ENCODE data around the gene PPP2R2B.

PPP2R2B gene

DNA sequence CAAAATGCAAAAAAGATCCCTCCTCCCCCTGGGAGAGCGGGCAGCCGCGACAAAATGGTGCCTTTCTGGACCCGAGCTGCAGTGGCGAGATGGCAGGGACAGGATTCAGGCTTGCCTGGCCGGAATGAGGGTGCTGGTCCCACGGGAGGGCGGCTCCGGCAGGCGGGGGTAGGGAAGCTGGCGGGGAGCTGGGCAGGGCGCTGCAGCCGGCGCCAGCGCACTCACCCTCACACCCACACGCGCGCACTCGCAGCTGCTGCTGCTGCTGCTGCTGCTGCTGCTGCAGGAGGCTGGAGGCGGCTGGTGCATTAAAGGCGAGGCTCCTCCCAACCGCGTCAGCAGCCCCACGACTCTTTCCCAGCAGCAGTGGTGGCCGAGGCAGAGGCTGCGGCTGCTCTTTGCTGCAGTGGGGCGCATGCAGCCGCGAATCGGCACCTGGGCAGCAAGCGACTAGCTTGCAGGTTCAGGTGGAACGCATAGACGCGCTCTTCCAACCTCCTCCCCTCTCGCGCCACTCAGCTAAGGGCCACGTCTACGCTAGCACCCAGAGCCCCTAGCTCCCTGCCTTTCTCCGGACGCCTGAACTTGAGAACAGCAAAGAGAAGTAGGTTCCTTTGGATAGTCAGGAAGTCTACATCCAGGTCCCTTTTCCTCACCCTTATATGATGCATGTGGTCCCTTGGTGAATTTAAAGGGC is at the start of gene PPP2R2B:
TSS of gene PPP2R2B (minus strand) at position 282 of the 697 bp plus-strand sequence.
- no peak within 1 kb of the TSS for H3K9ac ChIP-seq (ENCODE audit: low read length)
- peak; percentile 47 for DNase-seq (ENCODE audit: low read depth)
- no peaks in the 10 kb centered on the region for H3K9me3 ChIP-seq (ENCODE audit: control insufficient read depth, low read length)
- H3K4me1 ChIP-seq (ENCODE audit: control insufficient read depth, insufficient read depth, low read length), result peaks cover 11% of the 10 kb centered on the region
- no peaks in the 10 kb centered on the region for H3K36me3 ChIP-seq (ENCODE audit: control insufficient read depth, insufficient read depth, low read length, severe bottlenecking)
- peaks cover 16% of the 10 kb centered on the region for H3K27me3 ChIP-seq (replicated peaks; ENCODE audit: control insufficient read depth, insufficient read depth, low read length)
- H3K4me3 ChIP-seq (ENCODE audit: low read length), result peak within 1 kb of the TSS; percentile 78

DNA sequence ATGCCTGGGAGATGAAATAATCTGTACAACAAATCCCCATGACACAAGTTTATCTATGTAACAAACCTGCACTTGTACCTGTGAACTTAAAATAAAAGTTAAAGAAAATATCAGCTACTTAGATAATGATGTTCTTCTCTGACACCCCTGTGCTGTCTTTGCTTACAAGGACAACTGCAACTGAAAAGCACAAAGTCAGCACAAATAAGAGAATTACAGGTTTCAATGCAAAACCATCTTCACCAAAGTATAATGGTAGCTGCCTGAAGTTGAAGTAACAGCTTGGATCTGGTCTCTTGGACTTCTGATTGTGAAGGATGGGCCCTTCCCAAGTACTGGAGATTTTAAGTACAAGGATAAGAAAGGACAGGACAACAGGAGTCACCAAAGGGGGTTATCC is 45.6 kb upstream of the PPP2R2B start:
- no peak for DNase-seq (ENCODE audit: low read depth)
- Histone ChIP-seq H3K9me3 (ENCODE audit: control insufficient read depth, low read length) (no peaks in the 10 kb centered on the region), H3K4me3 (ENCODE audit: low read length) (no peak overlapping the region), H3K36me3 (ENCODE audit: control insufficient read depth, insufficient read depth, low read length, severe bottlenecking) (no peaks in the 10 kb centered on the region), H3K4me1 (ENCODE audit: control insufficient read depth, insufficient read depth, low read length) (no peaks in the 10 kb centered on the region), H3K27me3 (replicated peaks; ENCODE audit: control insufficient read depth, insufficient read depth, low read length) (peaks cover 6% of the 10 kb centered on the region), H3K9ac (ENCODE audit: low read length) (no peak overlapping the region)

DNA sequence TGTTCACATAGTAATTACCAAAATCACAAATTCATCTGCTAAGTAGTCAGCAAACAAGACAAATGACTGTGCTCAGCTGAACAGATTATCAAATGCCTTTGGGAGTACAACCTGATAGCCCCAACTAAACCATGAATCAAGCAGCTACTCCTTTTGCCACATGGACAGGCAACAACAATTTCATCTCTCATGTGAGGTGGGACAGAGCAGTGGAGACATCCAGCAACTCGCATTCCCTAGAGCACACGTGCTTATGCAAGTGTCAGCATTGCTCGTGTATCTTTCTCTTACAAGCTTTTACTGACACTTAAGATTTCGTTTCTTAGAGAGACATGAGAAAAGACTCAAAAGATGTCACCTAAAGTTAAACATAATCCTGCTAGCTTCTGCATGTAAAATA is 42.7 kb upstream of the PPP2R2B start:
- Histone ChIP-seq H3K9ac (ENCODE audit: low read length) (no peak overlapping the region), H3K9me3 (ENCODE audit: control insufficient read depth, low read length) (no peaks in the 10 kb centered on the region), H3K4me3 (ENCODE audit: low read length) (no peak overlapping the region), H3K36me3 (ENCODE audit: control insufficient read depth, insufficient read depth, low read length, severe bottlenecking) (no peaks in the 10 kb centered on the region), H3K27me3 (replicated peaks; ENCODE audit: control insufficient read depth, insufficient read depth, low read length) (peaks cover 3% of the 10 kb centered on the region), H3K4me1 (ENCODE audit: control insufficient read depth, insufficient read depth, low read length) (no peaks in the 10 kb centered on the region)
- DNase-seq (ENCODE audit: low read depth), result no peak

DNA sequence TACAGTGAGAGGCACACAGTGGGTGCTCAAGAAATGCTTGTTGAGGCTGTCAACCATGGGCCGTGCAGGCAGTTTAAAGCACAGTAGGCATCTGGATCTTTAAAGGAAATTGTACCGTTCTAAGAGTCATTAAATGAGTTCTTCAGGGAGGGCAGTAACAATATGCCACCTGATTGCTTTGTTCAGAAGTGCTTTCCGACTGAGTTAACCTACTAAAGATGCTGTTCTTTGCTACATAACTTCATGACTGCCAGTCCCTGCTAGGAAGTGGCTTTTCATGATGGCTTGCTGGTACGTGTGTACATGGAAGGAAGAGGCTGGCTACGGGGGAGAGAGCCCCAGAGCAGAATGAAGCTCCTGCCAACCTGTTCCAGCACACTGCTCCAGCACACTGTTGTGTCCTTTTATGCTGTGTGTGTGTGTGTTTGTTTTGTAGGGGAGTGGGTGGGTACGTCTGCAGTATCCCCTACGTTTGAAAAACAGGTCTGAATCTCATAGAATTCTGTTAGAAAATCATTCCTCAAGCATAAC is 41.9 kb upstream of the PPP2R2B start:
- Histone ChIP-seq H3K27me3 (replicated peaks; ENCODE audit: control insufficient read depth, insufficient read depth, low read length) (peaks cover 3% of the 10 kb centered on the region), H3K9me3 (ENCODE audit: control insufficient read depth, low read length) (no peaks in the 10 kb centered on the region), H3K36me3 (ENCODE audit: control insufficient read depth, insufficient read depth, low read length, severe bottlenecking) (no peaks in the 10 kb centered on the region), H3K4me3 (ENCODE audit: low read length) (no peak overlapping the region), H3K9ac (ENCODE audit: low read length) (no peak overlapping the region), H3K4me1 (ENCODE audit: control insufficient read depth, insufficient read depth, low read length) (no peaks in the 10 kb centered on the region)
- DNase-seq (ENCODE audit: low read depth), result no peak

DNA sequence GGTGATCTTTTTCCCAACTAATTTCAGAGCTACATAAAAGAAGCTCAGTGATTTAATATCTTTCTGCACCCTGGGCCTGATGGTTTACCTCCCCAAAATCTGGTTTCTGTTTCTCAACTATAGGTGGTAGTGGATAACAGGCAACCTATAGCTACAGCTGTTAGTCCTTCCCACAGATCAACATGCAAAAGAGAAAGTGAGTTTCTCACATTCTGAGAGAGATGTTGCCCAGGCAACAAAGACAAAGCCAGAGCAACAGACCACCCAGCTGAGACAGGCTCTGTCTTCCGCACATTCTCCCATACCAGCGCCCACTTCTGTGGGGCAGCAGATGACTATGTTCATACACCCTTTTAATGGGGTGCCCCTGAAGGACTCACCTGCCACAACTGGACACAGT is 40.7 kb upstream of the PPP2R2B start:
- Histone ChIP-seq H3K27me3 (replicated peaks; ENCODE audit: control insufficient read depth, insufficient read depth, low read length) (peaks cover 3% of the 10 kb centered on the region), H3K36me3 (ENCODE audit: control insufficient read depth, insufficient read depth, low read length, severe bottlenecking) (no peaks in the 10 kb centered on the region), H3K4me3 (ENCODE audit: low read length) (no peak overlapping the region), H3K9ac (ENCODE audit: low read length) (no peak overlapping the region), H3K4me1 (ENCODE audit: control insufficient read depth, insufficient read depth, low read length) (no peaks in the 10 kb centered on the region), H3K9me3 (ENCODE audit: control insufficient read depth, low read length) (no peaks in the 10 kb centered on the region)
- DNase-seq (ENCODE audit: low read depth), result no peak

DNA sequence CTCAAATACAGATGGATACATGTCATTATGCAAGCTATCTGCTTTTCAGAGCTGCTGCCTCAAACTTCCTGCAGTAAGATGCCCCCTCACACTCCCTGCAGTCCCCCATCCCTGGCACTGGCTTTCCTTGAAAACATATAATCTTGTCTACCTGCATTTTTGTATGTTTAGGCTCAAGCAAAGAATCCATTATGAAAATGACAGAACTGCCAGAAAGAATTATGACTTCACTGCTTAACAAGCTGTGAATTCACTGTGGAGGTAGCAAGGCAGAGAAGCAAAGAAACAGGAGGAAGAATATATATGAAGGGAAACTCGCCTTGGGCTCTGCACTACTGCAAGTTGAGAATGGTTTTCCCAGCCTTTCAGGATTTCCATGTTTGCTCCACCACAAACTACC is 39.4 kb upstream of the PPP2R2B start:
- DNase-seq (ENCODE audit: low read depth), result no peak
- H3K9ac ChIP-seq (ENCODE audit: low read length), result no peak overlapping the region
- H3K27me3 ChIP-seq (replicated peaks; ENCODE audit: control insufficient read depth, insufficient read depth, low read length), result peaks cover 3% of the 10 kb centered on the region
- H3K4me3 ChIP-seq (ENCODE audit: low read length), result no peak overlapping the region
- no peaks in the 10 kb centered on the region for H3K9me3 ChIP-seq (ENCODE audit: control insufficient read depth, low read length)
- no peaks in the 10 kb centered on the region for H3K4me1 ChIP-seq (ENCODE audit: control insufficient read depth, insufficient read depth, low read length)
- no peaks in the 10 kb centered on the region for H3K36me3 ChIP-seq (ENCODE audit: control insufficient read depth, insufficient read depth, low read length, severe bottlenecking)

DNA sequence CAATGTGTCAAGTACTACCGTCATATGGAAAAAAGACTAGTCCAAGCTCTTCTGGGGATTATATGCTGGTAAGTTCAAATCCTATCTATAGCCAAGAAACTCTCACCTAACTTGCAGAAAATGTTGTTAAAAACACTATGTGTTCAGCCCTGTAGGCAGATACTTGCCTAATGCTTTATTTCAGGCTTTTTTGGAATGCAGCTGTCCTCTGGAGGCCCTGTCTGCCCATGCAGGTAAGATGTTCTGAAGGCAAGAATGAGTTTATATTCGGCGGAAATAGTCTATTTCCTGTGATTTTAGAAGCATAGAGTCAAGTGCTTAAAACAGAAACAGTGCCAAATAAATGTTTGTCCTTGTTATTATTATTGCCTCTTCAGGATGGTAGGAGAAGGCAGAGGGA is 34.3 kb upstream of the PPP2R2B start:
- no peak overlapping the region for H3K4me3 ChIP-seq (ENCODE audit: low read length)
- no peaks in the 10 kb centered on the region for H3K27me3 ChIP-seq (replicated peaks; ENCODE audit: control insufficient read depth, insufficient read depth, low read length)
- DNase-seq (ENCODE audit: low read depth), result no peak
- H3K36me3 ChIP-seq (ENCODE audit: control insufficient read depth, insufficient read depth, low read length, severe bottlenecking), result no peaks in the 10 kb centered on the region
- no peak overlapping the region for H3K9ac ChIP-seq (ENCODE audit: low read length)
- H3K9me3 ChIP-seq (ENCODE audit: control insufficient read depth, low read length), result no peaks in the 10 kb centered on the region
- no peaks in the 10 kb centered on the region for H3K4me1 ChIP-seq (ENCODE audit: control insufficient read depth, insufficient read depth, low read length)

DNA sequence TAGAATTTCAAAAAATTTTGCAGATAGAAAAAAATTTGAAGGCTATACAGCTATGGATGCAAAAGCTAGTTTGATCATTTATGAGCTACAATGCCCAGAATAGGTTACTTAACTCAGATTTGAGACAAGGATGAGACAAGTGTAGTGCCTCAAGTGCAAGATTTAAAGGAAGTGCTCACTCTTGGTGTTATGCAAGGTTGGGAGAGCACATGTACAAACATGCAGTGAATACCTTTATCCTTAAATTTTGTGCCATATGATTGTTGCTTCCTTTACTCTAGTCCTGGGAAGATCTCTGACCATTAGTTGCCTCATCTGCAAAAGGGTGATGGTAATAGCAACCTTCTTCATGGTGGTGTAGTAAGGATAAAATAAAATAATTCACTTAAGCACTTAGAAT is 31.7 kb upstream of the PPP2R2B start:
- no peak for DNase-seq (ENCODE audit: low read depth)
- no peaks in the 10 kb centered on the region for H3K27me3 ChIP-seq (replicated peaks; ENCODE audit: control insufficient read depth, insufficient read depth, low read length)
- no peaks in the 10 kb centered on the region for H3K4me1 ChIP-seq (ENCODE audit: control insufficient read depth, insufficient read depth, low read length)
- no peak overlapping the region for H3K4me3 ChIP-seq (ENCODE audit: low read length)
- H3K36me3 ChIP-seq (ENCODE audit: control insufficient read depth, insufficient read depth, low read length, severe bottlenecking), result no peaks in the 10 kb centered on the region
- H3K9ac ChIP-seq (ENCODE audit: low read length), result no peak overlapping the region
- H3K9me3 ChIP-seq (ENCODE audit: control insufficient read depth, low read length), result no peaks in the 10 kb centered on the region

DNA sequence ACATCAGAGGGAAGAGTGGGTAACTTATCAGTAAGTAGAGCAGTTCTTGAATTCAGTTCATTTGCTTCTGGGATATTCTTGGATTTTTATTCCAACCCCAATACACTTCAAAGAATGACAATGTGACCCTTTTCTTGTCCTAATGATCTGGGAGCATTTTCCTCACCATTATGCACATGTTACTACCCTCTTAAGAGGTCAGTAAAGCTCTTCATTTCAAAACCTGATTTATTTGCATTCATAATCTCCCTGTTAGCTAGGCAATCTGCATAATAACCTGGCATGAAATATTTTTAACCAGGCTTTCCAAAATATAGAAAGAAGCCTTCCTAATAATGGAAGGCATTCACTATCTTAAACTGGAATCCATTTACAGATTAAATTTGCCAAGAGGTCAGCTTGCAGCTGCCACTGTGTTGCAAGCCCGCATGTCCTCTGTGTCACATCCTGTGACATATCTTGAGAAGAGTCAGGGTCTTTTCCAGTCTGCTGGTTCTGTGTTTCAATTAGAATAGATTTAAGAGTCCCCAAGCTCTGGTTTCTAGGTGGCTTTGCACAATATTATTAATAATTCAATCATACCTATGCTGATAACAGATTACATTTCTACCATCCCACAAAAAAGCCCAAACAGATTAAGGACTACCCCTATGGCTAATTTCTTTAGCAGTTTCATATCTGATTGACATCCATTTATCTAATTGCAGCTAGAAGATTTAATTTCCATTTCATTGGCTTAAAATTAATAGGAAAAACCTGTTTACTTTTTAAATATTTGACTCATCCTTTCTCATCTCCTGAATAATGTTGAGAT is 30.9 kb upstream of the PPP2R2B start:
- Histone ChIP-seq H3K9me3 (ENCODE audit: control insufficient read depth, low read length) (no peaks in the 10 kb centered on the region), H3K27me3 (replicated peaks; ENCODE audit: control insufficient read depth, insufficient read depth, low read length) (no peaks in the 10 kb centered on the region), H3K36me3 (ENCODE audit: control insufficient read depth, insufficient read depth, low read length, severe bottlenecking) (no peaks in the 10 kb centered on the region), H3K9ac (ENCODE audit: low read length) (no peak overlapping the region), H3K4me1 (ENCODE audit: control insufficient read depth, insufficient read depth, low read length) (no peaks in the 10 kb centered on the region), H3K4me3 (ENCODE audit: low read length) (no peak overlapping the region)
- DNase-seq (ENCODE audit: low read depth), result no peak

DNA sequence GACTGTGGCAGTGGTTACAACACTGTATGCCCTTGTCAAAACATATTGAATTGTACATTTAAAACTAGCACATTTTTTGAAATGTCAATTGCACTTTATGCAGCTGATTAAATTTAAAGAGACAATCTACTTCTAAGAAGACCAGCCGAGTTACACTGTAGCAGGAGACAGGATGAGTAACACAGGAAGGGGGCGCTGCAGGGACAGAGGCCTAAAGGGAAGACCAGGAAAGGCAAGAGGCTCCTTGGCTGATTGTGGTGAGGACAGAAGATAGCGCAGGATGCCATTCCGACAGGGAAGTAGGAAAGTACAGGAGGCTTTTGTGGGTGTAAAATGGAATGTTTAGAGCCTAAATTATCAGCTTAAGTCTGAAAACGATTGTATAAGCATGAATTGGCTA is 28.2 kb upstream of the PPP2R2B start:
- Histone ChIP-seq H3K4me3 (ENCODE audit: low read length) (no peak overlapping the region), H3K4me1 (ENCODE audit: control insufficient read depth, insufficient read depth, low read length) (no peaks in the 10 kb centered on the region), H3K36me3 (ENCODE audit: control insufficient read depth, insufficient read depth, low read length, severe bottlenecking) (no peaks in the 10 kb centered on the region), H3K9me3 (ENCODE audit: control insufficient read depth, low read length) (no peaks in the 10 kb centered on the region), H3K27me3 (replicated peaks; ENCODE audit: control insufficient read depth, insufficient read depth, low read length) (no peaks in the 10 kb centered on the region), H3K9ac (ENCODE audit: low read length) (no peak overlapping the region)
- no peak for DNase-seq (ENCODE audit: low read depth)

DNA sequence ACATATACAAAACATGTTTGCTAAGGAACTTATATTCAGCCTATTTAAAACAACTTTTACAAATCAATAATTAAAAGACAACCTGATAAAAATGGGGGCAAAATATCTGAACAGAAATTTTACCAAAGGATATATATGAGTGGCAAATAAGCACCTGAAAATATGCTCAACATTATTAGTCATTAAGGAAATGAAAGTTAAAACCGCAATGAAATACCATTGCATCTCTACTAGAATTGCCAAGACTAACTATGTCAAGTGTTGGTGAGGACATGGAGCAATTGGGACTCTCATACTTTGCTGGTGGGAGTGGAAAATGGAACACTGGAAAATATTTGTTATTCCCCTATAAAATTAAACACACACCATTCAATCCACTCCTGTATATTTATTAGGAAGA is 26.3 kb upstream of the PPP2R2B start:
- no peaks in the 10 kb centered on the region for H3K36me3 ChIP-seq (ENCODE audit: control insufficient read depth, insufficient read depth, low read length, severe bottlenecking)
- no peak overlapping the region for H3K4me3 ChIP-seq (ENCODE audit: low read length)
- DNase-seq (ENCODE audit: low read depth), result no peak
- H3K9ac ChIP-seq (ENCODE audit: low read length), result no peak overlapping the region
- no peaks in the 10 kb centered on the region for H3K4me1 ChIP-seq (ENCODE audit: control insufficient read depth, insufficient read depth, low read length)
- no peaks in the 10 kb centered on the region for H3K27me3 ChIP-seq (replicated peaks; ENCODE audit: control insufficient read depth, insufficient read depth, low read length)
- no peaks in the 10 kb centered on the region for H3K9me3 ChIP-seq (ENCODE audit: control insufficient read depth, low read length)
